GM19324 (cell line): ENCODE results near the gene IFIT3.
"Not testable (repeated sequence)": the region's sequence is repeated elsewhere in the genome, so short reads cannot be mapped to it uniquely, and the experiment has no call there.

Source experiments
- ATAC-seq: cut with Tn5 transposase; IDR thresholded peaks from one replicate; pipeline ENCODE4 v1.9.1; 2021; ENCODE audit warnings: mild to moderate bottlenecking, moderate library complexity; ENCODE audit not compliant: unreplicated experiment, low FRiP score

Gene IFIT3

GRCh38 chr10:89302625-89303024 is 25.2 kb upstream of the IFIT3 start:
- ATAC-seq: no peak

GRCh38 chr10:89303161-89303560 is 24.6 kb upstream of the IFIT3 start:
- no peak for ATAC-seq

DNA sequence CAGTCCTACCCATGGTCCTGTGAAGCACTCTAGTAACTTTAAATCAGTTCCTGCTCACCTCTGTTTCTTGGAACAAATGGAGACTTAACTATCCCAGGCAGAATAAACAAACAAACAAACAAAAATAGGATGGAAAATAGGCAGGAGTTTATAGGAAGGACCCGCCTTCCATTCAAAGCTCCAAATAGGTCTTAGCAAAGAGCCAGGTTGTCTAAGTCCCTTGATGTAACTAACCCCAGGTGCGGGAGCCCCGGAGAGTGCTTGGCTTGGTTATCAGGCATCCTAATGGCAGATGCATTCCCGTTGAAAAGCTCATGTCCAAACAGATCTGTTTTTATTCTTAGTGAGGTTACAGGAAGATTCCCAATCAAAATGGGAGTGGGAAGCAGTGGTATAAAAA is 23.8 kb upstream of the IFIT3 start:
- no peak for ATAC-seq

DNA sequence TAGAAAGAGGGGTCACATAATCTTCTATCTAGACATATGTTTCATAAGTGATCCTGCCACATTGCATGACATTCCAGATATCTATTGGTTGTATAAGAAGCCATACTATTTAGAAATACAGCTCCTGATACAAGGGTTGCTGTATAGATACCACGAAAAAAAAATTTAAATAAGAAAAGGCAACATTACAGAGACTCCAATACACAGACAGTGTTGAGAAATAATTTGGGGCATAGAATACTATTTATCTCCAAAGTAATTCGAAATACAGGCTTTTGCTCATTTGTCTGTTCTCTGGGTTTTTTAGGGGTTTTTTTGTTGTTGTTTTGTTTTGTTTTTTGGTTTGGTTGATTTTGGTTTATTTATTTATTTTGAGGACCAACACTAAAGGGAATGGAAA is 23.4 kb upstream of the IFIT3 start:
- ATAC-seq: no peak

GRCh38 chr10:89304925-89305324 is 22.9 kb upstream of the IFIT3 start:
- ATAC-seq: no peak

DNA sequence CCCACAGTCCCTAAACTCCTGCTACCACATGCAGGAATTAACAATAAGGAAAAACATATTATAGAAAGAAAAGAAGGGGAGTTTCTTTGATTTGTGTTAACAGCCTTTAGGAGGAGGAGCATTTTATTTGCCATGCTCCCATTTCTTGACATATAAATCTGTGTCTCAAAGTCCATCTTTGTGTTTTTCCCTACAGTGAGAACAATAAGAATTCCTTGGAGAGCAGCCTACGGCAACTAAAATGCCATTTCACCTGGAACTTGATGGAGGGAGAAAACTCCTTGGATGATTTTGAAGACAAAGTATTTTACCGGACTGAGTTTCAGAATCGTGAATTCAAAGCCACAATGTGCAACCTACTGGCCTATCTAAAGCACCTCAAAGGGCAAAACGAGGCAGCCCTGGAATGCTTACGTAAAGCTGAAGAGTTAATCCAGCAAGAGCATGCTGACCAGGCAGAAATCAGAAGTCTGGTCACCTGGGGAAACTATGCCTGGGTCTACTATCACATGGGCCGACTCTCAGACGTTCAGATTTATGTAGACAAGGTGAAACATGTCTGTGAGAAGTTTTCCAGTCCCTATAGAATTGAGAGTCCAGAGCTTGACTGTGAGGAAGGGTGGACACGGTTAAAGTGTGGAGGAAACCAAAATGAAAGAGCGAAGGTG is 21.9 kb upstream of the IFIT3 start:
- ATAC-seq: no peak

GRCh38 chr10:89306434-89307268 is 21.1 kb upstream of the IFIT3 start:
- ATAC-seq: no peak

GRCh38 chr10:89307269-89307577 is 20.6 kb upstream of the IFIT3 start:
- no peak for ATAC-seq

- no peak for ATAC-seq
Measured at GRCh38 chr10:89308266-89308665, 19.5 kb upstream of the IFIT3 start.

- ATAC-seq: no peak
Measured at GRCh38 chr10:89308736-89309135, 19.1 kb upstream of the IFIT3 start.

- ATAC-seq: no peak
Measured at GRCh38 chr10:89309156-89310055, 18.4 kb upstream of the IFIT3 start.

DNA sequence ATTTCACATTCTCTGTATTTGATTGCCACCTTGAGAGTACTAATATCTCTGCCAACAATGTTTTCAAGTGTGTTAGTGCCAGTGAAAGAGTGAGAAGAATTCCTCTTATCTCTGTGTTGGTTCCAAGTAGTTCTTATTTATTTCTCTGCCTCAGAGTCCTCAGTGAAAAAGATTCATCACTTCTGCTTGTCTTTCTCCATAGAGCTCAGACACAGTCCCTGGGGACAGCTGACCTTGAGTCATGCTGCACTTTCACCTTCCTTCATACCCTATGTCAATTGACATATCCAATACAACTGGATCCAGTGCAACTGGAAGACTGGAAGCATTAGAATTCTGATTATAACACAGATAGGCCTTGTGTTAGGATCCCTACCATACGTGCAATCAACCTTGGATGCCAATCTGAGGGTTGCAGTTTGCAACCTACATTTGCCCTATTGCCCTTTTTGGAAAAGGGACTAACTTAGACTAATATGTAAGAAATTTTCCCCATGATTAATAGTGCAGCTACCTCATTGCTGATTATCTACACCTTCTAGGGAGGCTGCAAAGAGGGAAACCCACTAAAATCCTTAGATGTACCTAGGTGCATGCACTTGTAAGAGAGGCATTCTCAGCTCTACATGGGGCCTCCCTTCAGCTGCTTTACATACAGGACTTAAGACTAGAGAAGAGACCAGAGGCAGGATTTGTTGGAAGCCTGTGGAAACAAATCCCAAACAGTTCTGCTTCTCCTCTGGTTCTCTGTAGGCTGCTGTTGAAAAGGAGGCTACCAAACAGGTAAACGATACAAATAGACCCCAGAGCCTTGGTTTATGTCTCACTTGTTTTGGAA is 17.5 kb upstream of the IFIT3 start:
- ATAC-seq: no peak

GRCh38 chr10:89312973-89313372 is 14.8 kb upstream of the IFIT3 start:
- ATAC-seq: no peak

DNA sequence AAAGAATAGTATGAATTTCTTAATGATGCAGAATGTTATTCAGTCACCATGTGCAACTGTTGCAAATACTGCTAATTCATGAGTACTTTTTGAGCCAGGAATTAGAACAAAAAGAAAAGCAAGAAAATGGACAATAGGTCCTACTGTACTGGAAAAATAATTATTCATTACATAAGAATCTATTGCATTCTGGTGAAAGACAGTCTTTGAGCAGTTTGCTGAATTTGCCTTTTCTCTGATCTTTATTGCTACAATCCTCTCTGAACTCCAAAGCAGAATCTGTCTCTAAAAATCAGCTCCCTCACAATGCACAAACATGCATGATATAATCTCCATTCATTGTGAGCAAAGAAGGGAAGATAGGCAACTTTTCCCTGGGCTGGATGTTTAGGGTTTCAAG is 13.1 kb upstream of the IFIT3 start:
- no peak for ATAC-seq

GRCh38 chr10:89318047-89318446 is 9.8 kb upstream of the IFIT3 start:
- not testable (repeated sequence) for ATAC-seq

DNA sequence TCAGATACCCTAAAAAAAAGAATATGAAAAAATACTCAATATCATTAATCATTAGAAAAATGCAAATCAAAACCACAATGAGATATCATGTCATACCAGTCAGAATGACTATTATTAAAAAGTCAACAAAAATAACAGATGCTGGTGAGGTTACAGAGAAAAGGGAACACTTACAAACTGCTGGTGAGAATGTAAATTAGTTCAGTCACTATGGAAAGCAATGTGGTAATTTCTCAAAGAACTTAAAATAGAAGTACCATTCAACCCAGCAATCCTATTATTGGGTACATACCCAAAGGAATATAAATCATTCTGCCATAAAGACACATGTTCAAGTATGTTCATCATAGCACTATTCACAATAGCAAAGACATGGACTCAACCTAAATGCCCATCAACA is 2.7 kb upstream of the IFIT3 start:
- ATAC-seq: not testable (repeated sequence)

DNA sequence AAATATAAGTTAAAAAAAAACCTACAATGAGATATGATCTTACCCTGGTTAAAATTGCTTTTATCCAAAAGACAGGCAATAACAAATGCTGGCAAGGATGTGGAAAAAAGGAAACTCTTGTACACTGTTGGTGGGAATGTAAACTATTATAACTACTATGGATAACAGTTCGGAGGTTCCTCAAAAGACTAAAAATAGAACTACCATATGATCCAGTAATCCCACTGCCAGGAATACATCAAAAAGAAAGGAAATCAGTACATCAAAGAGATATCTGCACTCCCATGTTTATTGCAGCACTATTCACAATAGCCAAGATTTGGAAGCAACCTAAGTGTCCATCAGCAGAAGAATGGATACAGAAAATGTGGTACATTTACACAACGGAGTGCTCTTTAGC is 1.9 kb upstream of the IFIT3 start:
- ATAC-seq: not testable (repeated sequence)

DNA sequence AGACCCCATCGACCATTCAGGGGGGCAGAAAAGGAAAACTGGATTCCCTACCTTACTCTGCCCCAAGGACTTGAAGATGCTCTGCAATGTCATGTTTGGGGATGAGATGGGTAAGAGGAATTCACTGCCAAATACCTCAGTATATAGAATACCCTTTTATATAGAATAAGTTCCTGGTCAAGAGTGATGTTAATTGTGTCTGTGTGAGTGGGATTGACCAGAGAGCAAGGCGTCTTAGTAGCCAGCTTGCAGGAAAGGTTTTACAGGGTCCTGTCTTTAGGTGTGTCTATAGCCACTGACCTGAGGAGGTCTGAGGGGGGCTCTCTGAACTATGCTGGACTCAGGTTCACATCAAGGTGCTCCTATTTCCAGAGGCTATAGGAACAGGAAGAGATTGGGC is 1.4 kb downstream of the IFIT3 start:
- ATAC-seq: no peak

DNA sequence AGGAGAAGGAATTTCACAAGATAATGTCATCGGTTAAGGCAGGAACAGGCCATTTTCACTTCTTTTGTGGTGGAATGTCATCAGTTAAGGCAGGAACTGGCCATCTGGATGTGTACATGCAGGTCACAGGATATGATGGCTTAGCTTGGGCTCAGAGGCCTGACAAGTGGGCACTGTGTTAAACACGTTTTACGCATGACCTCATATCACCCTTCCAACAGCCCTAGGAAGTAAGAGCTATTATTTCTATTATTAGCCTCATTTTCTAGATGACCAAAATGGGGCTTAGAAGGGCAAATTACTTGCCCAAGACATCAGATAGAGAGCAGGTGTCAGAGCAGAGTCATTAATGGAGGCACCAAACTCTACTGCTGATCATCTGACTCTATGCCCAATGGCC is 2.2 kb downstream of the IFIT3 start:
- ATAC-seq: not testable (repeated sequence)

GRCh38 chr10:89330537-89331212 is 2.9 kb downstream of the IFIT3 start:
- ATAC-seq: no peak
